Ammon's horn (tissue), 1 donor: ENCODE data around the gene F7.
"Not testable (repeated sequence)": the region's sequence is repeated elsewhere in the genome, so short reads cannot be mapped to it uniquely, and the experiment has no call there.

Experiments used
- DNase-seq: peaks from one replicate; pipeline ENCODE4 v3.0.0-alpha.2; 2016; ENCODE audit warnings: low spot score

F7 gene

GRCh38 chr13:113105032-113105920, at the start of gene F7:
F7 (plus strand) TSS chr13:113105791; CDS start chr13:113105842, 51 bp downstream.
- no peak for DNase-seq

- no peak for DNase-seq
These were observed 48.5 kb upstream of the F7 start for GRCh38 chr13:113057084-113057483.

- not testable (repeated sequence) for DNase-seq
These were observed 48.0 kb upstream of the F7 start for GRCh38 chr13:113057559-113057958.

- no peak for DNase-seq
These were observed 47.2 kb upstream of the F7 start for GRCh38 chr13:113058129-113058987.

GRCh38 chr13:113058988-113059850, 46.4 kb upstream of the F7 start:
- DNase-seq = no peak

GRCh38 chr13:113059891-113060290, 45.7 kb upstream of the F7 start:
- DNase-seq = no peak

- DNase-seq = no peak
These were observed 44.9 kb upstream of the F7 start for GRCh38 chr13:113060557-113061270.

GRCh38 chr13:113061271-113061625, 44.3 kb upstream of the F7 start:
- DNase-seq = peak; percentile 95

GRCh38 chr13:113061796-113062425, 43.7 kb upstream of the F7 start:
- DNase-seq = peak; percentile 68

GRCh38 chr13:113062691-113063090, 42.9 kb upstream of the F7 start:
- no peak for DNase-seq

- no peak for DNase-seq
These were observed 42.5 kb upstream of the F7 start for GRCh38 chr13:113063091-113063491.

GRCh38 chr13:113064000-113064533, 41.5 kb upstream of the F7 start:
- DNase-seq = no peak

- DNase-seq = no peak
These were observed 40.8 kb upstream of the F7 start for GRCh38 chr13:113064534-113065405.

GRCh38 chr13:113065406-113066141, 40.0 kb upstream of the F7 start:
- DNase-seq = no peak

GRCh38 chr13:113066142-113066455, 39.5 kb upstream of the F7 start:
- DNase-seq = no peak

- DNase-seq = no peak
These were observed 38.8 kb upstream of the F7 start for GRCh38 chr13:113066746-113067145.

GRCh38 chr13:113069861-113070805, 35.5 kb upstream of the F7 start:
- no peak for DNase-seq

- DNase-seq = no peak
These were observed 34.7 kb upstream of the F7 start for GRCh38 chr13:113070855-113071254.
